ENCODE data around the gene FLT3.

FLT3 gene

DNA sequence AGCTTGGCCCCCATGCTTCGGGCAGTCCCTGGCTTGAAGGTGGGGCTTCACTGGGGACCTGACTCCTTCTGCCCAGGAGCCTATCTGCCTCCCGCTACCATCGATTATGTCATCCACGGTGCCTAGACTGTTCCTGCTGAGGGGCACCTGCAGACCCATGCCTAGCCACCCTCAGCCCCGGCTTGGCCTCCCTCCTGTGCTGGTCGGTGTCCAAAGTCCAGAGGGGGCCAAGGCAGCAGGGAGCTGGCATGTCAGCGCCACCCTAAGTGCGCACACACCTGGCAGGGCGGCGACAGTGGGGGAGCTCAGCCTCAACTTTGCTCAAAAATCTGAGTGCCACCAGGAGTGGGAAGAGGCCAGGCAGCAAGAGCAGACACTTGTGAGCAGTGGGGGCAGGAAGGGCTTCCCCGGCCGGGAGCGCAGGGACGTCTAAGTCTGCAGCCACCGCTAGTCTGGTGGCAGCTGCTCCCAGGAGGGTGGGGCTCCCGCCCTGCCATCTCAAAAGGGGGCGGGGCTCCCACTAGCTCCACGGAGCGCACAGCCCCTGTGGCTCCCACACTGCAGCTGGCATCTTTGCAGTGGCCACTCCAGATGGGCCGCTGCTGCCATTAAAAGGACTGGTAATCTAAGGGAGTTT, 98.4 kb downstream of the FLT3 start:
- DNase-seq (ENCODE audit: low read depth) = no peak

DNA sequence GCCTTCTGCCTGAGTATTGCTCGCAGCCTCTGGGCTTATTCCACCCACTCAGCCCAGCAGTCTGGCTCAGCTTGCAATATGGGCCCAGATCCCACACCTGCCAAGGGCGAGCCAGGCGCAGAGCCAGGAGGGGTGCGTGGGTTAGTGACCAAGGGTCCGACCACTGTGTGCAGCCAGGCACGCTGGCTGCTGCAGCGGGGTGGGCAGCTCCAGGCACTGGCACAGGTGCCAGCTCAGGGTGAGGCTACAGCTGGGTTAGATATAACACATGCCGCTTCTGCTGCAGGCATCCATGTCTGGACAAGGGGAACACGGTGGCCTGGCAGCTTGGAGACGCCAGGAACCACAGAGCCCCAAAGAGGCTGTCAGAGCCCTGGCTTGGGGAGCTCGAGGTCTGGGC, 99.3 kb downstream of the FLT3 start:
- DNase-seq (ENCODE audit: low read depth) = no peak

DNA sequence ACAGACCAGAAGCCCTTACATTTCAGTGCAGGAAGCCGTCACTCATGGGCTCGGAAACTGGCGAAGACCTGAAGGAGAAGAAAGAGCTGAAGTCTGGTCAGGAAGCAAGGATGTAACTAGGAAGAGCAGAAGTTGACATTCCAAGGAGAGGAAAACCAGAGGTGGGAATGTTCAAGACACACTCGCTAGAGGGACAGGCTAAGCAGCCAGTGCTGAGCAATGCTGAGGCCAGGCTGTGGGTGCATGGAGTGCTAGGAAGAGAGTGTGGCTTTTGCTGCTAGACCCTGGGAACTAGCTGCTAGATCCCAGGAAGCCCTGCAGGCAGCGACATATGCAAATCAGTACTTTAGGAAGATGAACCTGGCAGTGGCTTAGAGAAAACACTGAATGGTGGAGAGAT, 99.8 kb downstream of the FLT3 start:
- no peak for DNase-seq (ENCODE audit: low read depth)

DNA sequence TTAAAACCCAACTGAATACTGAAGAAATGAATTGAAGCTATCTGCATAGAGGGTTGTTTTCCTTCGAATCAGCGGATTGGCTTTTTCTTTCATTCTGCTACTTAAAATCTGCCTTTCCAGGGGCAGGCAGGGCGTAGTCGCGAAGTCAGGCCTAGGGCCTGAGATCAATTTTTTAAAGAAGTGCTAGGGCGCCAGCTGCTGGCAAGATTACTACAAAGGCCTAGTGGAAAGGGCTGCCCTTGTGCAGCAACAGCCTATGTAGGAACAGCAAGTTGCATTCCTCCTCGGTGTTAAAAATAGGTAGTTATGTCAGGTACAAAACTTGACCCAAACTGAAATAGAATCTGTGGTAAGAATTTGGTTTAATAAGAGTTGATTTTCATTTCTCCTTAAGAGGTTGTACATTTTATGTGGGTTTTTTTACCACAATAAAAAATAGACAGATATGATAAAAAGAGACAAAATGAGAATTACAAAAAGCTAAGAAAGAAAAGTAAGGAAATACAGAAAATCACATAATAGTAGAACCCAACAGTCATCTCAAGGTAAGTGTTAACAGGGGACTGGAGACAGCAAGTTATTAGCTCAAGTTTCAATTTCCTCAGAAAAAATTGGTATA, 102.4 kb downstream of the FLT3 start:
- no peak for DNase-seq (ENCODE audit: low read depth)

DNA sequence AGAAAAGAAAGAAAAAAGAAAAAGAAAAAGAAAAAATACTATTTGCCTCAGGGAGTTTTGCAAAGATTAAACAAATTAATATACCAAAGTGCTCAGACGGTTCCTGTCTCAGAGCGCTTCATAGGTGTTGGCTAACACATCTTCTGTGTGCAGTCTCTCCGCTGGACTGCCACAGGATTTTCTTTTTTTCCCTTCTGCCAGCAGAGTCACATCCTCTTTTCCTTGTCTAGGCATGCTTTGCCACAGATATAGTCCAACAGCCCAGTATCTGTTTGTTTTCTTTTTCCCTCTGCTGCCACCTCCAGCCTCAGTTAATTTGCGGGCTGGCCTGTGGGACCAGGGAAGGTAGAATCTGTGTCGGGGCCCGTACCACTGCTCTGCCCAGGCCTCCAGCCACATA, 108.5 kb downstream of the FLT3 start:
- DNase-seq (ENCODE audit: low read depth) = no peak

DNA sequence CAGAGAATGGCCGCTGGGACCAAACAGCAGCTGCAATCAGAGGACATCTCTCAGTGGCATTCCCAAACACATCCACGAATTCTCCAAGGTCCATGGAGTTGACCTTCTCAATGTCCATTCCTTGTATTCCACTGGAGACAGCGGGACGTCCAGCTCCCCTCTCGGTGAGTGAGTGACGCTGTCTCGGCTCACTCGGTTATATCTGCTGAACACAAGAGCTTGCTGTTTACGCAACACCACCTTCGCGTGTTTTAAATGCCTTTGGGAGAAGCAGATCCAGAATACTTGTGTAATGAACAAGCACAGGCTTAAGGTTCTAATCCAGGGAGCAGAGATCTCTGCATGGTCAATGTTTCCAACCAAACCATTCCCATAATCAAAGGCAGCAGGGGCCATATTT, 111.9 kb downstream of the FLT3 start, which contains the start of gene URAD:
Gene URAD (minus strand): TSS at position 174 of the 400 bp plus-strand sequence. CDS start 56 bp downstream, at position 118.
- no peak for DNase-seq (ENCODE audit: low read depth)

DNA sequence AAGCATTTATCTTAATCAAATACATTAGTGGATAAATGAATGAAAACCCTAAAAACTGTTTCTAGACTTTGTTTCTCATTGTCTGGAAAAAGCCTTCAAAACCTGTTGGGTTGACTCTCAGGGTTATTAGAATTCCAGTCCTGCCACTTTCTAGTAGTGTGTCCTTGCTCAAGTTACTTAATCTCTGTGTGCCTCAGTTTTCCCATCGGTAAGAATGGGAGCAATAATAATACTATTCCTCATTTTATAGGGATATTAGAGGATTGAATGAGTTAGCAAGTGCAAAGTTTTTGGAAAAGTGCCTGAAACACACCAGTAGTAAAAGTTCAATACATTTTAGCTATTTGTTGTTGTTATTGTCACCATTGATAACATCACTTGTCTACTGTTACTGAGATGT, 114.8 kb downstream of the FLT3 start:
- no peak for DNase-seq (ENCODE audit: low read depth)

DNA sequence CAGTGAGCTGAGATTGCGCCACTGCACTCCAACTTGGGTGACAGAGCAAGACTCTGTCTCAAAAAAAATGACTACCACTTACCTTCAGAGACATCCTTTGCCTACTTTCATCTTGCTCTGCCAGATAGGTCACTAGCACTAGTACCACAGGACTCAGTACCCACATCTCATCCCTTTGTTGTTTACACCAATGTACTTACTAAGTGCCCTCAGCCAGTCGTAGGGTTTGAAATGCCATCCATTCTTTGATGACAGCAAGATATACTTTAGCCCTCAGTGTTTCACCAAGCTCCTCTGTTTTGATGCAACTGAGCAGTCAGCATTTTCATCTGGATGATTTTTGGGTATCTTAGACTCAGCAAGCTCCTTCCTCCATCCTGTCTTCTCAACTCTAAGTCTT, 118.0 kb downstream of the FLT3 start:
- no peak for DNase-seq (ENCODE audit: low read depth)

DNA sequence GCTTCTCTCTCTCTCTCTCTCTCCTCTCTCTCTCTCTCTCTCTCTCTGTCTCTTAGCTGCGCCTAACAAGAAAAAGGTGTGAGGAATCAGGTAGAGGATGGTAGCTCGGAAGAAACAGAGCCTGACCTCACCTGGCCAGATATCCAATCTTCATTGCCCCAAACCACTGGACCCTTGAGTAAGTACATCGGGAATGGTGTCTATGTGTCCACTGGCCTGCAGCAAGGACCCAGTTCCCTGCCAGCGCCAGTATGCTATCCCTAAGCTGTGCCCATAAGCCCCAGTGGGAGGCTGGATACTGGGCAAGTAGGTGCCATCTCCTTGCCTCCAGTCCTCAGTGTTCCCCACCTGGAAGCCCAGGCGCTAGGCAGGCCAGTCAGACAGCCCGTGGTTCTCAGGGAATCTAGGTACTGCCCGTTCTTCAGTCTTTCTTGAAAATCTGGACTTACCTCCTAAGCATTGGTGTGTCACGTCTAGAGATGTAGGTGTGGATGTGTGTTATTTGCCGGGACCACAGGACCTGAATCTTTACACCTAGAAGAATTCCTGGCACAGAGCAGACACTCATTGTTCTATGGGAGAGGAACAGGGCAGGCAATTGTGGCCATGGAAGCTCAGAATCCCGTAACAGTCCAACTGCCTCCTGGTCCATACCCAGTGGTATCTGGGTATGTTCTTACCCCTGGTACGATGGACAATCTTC, 119.2 kb downstream of the FLT3 start:
- no peak for DNase-seq (ENCODE audit: low read depth)

DNA sequence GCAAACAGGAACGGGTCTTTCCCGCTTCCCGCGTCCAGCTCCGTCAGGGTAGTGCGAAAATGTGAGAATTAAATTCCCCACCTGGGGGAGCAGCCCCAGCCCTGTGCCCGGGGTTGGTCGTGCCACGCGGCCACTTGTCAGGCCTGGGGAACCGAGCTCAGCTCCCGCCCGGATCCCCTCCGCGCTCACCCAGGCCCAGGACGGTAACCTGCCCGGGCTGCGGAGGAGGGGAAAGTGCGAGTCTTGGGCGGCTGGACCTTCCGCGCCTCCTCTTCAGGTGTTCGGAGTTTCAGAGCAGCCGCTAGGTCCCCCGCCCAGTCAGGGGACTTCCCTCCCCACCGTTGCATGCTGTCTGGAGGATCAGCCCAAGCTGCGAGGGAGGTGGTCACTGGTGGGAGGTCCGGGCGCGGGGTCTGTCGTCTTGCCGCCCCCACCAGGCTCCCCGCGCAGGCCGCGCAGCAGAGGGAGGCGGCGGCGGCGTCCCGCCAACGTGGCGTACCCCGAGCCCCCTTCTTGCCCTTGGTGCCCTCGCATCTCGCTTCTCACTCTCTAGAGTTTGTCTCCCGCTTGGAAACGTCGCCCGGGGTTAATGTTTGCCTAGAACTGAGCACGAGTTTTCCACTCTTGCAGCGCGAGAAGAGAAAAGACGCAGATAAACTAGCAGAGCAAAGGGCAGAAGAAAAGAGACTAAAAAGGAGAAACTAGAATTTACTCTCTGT, 119.9 kb downstream of the FLT3 start:
- DNase-seq (ENCODE audit: low read depth) = no peak

DNA sequence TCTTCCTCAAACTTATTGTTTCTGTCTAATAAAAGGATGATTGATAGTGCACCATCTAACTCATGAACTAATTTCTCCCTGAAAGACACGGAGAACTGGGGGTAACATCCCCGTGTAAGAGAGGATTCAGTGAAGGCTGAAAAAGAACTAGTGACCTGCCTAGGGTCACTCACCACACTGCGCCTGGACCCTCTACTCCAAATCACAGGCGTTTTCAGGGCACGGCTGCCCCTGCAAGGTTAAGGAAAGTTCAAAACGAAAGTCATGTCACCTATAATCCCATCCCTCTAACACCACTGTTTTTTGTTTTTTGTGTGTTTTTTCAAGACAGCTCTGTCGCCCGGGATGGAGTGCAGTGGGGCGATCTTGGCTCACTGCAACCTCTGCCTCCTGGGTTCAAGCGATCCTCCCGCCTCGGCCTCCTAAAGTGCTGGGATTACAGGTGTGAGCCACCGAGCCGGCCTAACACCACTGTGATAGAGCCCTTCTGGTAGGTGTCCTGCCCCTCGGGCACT, 120.6 kb downstream of the FLT3 start:
- no peak for DNase-seq (ENCODE audit: low read depth)

DNA sequence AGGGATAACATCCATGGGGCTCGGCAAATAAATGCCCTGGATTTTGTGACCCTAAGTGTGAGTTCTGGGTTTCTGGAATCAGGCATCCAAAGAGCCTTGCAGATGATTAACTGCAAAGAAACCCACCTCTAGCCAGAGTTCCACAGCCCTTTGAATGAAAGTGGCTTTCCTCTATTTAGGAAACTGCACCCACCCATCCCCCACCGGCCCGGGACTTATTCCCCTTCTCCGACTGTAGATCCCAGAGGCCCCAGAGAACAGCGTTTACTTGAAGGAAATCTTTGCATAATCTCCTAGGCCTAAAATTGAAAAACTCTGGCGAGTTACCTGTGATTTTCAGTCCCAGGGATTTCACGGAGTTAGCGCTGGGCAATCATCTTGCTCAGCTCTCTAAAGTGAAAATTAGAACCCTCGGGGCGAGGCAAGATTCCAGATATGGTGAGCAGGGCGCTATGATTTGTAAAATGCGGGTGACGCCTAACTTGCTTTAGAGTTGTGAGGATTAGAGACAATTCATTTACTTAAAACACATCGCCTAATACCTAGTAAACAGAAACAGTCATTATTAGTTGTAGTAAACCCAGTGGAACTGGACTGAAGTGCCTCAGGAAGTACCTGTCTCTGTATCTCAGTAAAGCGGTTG, 121.3 kb downstream of the FLT3 start:
- DNase-seq (ENCODE audit: low read depth) = no peak

DNA sequence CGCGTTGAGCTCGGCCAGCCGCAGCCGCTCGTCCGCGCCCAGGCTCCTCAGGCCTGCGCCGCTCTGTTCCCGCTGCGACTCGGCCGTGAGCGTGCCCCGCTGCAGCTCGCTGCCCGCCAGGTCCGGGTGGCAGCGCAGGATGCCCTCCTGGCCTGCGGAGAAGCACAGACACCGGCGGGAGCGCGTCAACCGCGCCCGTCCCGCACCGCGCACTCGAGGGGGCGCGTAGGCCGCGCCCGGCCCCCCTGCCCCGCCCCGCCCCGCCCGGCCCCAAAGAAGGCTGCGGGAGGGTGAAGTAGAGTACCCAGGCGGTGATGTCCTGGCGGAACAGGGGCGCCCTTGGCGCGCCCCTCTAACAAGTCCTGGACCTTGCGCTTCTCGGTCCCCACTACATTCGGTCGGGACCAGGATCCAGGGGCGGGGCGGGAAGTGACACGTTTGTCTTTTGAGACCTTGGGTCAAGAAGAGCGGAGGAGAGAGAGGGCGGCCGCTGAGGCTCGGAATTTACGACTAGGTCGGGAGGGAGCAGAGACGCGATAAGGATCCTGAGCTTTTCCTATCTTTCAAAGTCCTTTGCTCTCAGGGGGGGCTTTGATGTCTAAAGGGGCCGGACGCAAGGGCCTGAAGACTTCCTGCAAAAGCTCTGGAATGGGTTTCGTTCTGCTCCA, 121.9 kb downstream of the FLT3 start:
- DNase-seq (ENCODE audit: low read depth) = no peak

DNA sequence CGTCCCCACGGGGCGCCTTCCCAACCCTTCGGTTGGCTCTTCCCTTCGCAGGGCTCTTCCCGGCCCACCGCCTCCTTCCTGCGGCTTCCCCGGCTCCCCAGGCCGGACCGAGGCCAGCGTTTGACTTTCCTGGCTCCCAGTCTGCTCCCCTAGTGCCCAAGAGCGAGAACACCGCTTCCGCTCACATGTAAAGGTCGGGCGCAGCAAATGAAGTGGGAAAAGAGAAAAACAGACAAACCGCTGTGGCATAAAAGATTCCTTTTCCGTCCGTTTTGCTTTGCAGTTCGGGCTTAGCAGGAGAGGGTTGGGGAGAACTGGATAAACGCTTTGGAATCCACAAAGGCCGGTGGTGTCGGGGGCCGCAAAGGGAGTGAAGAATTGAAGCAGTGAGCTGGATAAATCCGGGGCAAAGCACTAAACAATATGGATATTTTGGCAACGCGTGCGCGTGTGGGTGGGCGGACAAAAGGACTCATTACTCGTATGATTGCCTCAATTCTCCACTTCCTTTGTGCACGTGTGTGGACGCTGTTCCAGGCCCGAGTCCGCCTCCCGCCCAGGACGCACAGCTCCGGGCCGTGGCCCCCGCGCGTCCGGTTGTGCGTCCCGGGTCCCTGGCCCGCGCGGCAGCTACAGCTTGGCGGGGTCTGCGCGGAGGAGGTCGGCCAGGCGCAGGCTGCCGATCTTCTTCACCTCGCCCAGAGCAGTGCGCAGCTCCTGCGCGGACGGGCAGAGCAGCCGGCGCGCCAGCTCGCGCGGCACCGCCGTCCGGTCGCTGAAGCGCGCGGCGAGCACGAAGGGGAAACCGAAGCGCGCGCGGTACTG, 122.7 kb downstream of the FLT3 start:
- DNase-seq (ENCODE audit: low read depth) = no peak

DNA sequence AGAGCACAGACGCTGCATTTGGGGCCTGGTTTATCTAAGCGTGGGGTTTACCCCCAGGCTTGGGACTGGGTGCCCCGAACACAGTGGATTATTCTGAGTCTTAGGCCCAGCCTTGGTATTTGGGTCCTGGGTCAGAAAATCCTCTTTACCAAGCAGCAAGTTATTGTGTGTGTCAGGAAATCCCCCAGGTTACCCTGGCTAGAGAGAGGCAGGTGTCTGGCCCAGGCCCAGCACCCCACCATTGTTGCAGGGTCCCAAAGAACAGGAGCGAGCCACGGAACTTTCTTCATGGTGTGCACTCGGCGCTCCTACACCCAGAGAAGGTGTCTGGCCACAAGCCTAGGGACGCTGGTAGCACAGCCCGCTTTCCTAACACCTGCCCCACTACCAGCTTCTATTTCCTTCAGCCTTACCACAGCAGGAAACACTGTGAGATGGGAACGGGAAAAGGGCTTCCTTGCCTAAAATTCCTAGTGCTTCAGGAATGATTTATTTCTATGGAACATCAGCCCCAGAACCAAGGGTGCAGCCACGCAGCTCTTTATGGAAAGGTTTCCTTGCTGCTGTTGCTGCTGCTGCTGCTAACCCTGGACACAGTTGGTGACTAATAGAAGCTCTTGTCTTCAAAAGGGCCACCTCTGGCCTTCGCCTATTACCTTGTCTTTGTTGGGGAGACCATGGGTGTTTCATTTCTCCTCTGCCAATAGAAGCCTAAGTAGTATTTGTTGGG, 123.8 kb downstream of the FLT3 start:
- DNase-seq (ENCODE audit: low read depth) = no peak

DNA sequence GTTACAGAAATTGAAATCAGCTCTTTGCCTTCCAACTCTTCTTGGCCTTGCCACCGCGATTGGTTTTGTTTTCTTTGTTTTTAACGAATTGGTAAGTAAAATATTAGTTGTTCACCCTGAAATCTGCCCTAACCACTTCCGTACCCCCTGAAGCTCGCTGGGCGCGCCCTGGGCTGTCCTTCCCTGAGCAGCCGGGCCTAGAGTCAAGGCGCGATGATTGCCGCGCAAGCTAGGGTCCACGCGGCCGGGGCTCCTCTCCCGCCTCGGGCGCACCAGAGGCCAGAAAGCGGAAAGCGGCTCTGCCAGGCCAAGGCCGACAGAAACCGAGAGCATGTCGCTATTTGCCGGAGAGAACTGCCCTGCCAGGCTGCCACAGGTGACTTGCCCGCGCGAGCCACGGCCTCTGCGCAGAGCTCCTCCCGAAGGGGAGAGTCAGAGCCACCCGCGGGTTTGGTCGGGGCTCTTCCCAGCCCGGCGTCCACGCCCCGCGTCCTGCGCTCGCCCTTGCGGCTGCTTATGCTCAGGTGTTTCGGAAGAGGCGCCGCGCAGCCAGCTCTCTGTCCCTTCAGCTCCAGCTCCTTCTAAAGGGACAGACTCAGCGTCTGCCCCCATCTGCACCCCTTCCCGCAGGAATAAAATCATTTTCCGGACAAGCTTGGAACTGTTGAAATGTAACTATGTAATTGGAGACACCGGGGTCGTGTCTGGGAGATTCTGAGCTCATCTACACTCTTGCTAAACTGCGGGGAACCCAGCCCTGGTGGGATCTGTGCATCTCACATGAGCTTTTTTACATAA, 124.6 kb downstream of the FLT3 start:
- no peak for DNase-seq (ENCODE audit: low read depth)

DNA sequence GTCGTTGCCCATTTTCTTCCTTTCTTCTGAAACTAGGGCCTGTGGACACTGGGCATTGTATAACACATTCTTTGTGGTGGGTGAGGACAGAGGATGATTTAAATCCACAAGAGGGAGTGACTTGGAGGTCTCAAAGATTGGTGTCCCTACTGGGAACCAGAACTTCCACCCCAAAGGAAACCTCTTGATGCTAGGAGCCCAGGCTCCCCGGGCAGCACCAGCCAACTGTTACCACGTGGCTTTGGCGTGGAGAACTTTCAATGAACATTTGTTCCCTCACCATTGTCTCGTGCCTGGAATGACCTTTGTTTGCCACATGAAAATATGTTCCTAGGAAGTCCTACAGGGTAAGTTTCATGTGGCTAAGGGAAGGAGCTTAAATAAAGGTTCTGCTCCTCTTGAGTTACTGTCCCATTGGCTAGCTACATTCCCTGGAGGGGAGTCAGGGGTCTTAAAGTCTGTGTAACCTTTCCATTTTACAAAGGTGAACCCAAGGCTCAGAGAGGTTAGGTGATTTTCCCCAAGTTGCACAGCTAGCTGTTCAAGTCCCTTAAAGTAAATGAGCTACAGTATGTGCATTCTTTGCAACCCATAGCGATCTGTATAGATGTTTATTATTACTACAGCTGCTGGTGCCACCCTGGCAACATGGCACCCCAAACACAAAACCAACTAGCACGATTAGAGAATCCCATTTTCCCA, 126.3 kb downstream of the FLT3 start:
- DNase-seq (ENCODE audit: low read depth) = no peak

DNA sequence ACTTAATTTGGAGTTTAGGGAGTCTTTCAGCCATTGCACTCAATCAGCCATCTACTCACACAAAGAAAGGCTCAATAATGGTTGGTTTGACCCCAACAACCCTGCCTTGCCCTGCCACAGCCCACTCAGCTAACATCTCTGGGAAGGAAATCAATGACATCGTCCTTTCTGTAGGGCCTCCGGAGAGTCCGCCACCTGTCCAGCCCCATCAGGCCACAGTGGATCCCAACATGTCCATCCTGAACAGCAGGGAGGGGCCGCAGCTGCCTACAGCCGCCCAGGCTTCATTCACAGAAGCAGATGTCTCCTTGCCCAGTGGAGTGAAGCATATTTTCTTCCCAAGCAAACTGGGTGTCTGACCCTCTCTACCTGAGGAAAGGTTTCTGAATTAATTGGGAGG, 127.1 kb downstream of the FLT3 start:
- no peak for DNase-seq (ENCODE audit: low read depth)

DNA sequence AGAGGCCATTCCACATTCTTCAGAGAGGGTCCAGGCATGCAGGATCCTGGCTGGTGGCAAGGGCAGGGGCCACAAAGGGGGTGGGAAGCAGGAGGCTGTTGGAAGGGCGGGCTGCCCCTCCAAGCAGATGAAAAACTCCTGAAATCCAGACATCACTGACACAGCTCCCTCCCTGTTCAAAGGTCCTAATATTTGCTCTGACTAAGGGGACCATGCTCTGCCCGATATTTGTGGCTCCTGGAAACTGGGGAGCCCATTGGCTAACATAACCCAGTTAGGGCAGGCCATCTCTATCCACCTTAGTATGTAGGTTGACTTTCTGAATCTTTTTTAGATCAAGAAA, 127.9 kb downstream of the FLT3 start:
- no peak for DNase-seq (ENCODE audit: low read depth)

Measured in activated T-cell treated with anti-CD3 and anti-CD28 coated beads for 48 hours (primary cell).